DMS114 treated with DMSO at 0.1 percent for 48 hours (cell line): ENCODE measurements around the gene EYA4.
"Not testable (repeated sequence)": the region's sequence is repeated elsewhere in the genome, so short reads cannot be mapped to it uniquely, and the experiment has no call there.

Experiments used
- DNase-seq: peaks from one replicate; lab custom pipeline; 2025; ENCODE audit not compliant: unreplicated experiment; lab: John Stamatoyannopoulos, UW

The EYA4 gene

GRCh38 chr6:133396233-133396983 is 155.3 kb downstream of the EYA4 start:
- DNase-seq = no peak

GRCh38 chr6:133396984-133397348 is 155.8 kb downstream of the EYA4 start:
- DNase-seq = no peak

GRCh38 chr6:133397601-133398000 is 156.4 kb downstream of the EYA4 start:
- DNase-seq = not testable (repeated sequence)

GRCh38 chr6:133399426-133399825 is 158.3 kb downstream of the EYA4 start:
- no peak for DNase-seq

GRCh38 chr6:133404151-133404550 is 163.0 kb downstream of the EYA4 start:
- no peak for DNase-seq

GRCh38 chr6:133404728-133405127 is 163.6 kb downstream of the EYA4 start:
- no peak for DNase-seq

GRCh38 chr6:133407320-133408100 is 166.4 kb downstream of the EYA4 start:
- DNase-seq = no peak

GRCh38 chr6:133408132-133408531 is 167.0 kb downstream of the EYA4 start:
- no peak for DNase-seq

GRCh38 chr6:133408543-133408942 is 167.4 kb downstream of the EYA4 start:
- DNase-seq = no peak

- DNase-seq = no peak
Measured at GRCh38 chr6:133410638-133411435, 169.7 kb downstream of the EYA4 start.

- no peak for DNase-seq
Measured at GRCh38 chr6:133411757-133412156, 170.6 kb downstream of the EYA4 start.

- no peak for DNase-seq
Measured at GRCh38 chr6:133415262-133415661, 174.1 kb downstream of the EYA4 start.

- DNase-seq = no peak
Measured at GRCh38 chr6:133418108-133418507, 177.0 kb downstream of the EYA4 start.

- DNase-seq = no peak
Measured at GRCh38 chr6:133423242-133423641, 182.1 kb downstream of the EYA4 start.

- no peak for DNase-seq
Measured at GRCh38 chr6:133424359-133424758, 183.2 kb downstream of the EYA4 start.

- no peak for DNase-seq
Measured at GRCh38 chr6:133426038-133426437, 184.9 kb downstream of the EYA4 start.

GRCh38 chr6:133428295-133428694 is 187.1 kb downstream of the EYA4 start:
- no peak for DNase-seq

GRCh38 chr6:133430530-133430929 is 189.4 kb downstream of the EYA4 start:
- no peak for DNase-seq

- DNase-seq = no peak
Measured at GRCh38 chr6:133431031-133431430, 189.9 kb downstream of the EYA4 start.

GRCh38 chr6:133432021-133432989 is 191.1 kb downstream of the EYA4 start:
- DNase-seq = no peak
